HCT116 (cell line): ENCODE measurements around the gene CDKN2B-AS1. TPM values are rescaled to one million over a fixed set of nuclear protein-coding genes. Genes with fewer than 3 reads are reported as not detected.

Experiments used
- ATAC-seq: fragments of 200-7000 bp; cut with Tn5 transposase; 2 replicates; pipeline ENCODE4 v1.9.1; 2020; ENCODE audit warnings: mild to moderate bottlenecking, moderate library complexity
- BruUV-seq: library from RNA; stranded (reverse); fragments of 400-500 nt; replicated peaks from 2 replicates; lab custom pipeline; 2021; lab: Mats Ljungman, UMichigan
- CTCF ChIA-PET: fragments of 300-600 bp; sonication (Branson Sonifier 250); formaldehyde crosslinking; loops from one replicate; lab custom pipeline; 2021; ENCODE audit warnings: antibody characterized with exemption; lab: Charles Lee
- POLR2A ChIA-PET: fragments of 300-600, 350-600 bp; sonication (Branson Sonifier 250); formaldehyde crosslinking; loops from one replicate; lab custom pipeline; 2021; ENCODE audit warnings: antibody characterized with exemption; lab: Charles Lee
- RAD21 ChIA-PET, 2 experiments: fragments of 300-600 bp; sonication (Branson Sonifier 250); formaldehyde crosslinking; loops; one replicate each; lab custom pipeline; 2023; ENCODE audit warnings: low total read pairs in 2 of 2; ENCODE audit not compliant: uncharacterized antibody in 2 of 2, unreplicated experiment in 2 of 2, low non-redundant PET in 1 of 2; lab: Charles Lee
- DNase-seq: peaks from one replicate; pipeline ENCODE4 v3.0.0-alpha.2; 2010; ENCODE audit warnings: low read depth, low spot score
- H2AFZ ChIP-seq: fragments of 200-600 bp; shearing (Covaris generic), sonication (generic); 2 replicates; pipeline ENCODE4 v1.6.1; 2017; ENCODE audit warnings: low read depth, mixed run types, mixed read lengths, antibody characterized with exemption, low read length; ENCODE audit not compliant: poor library complexity, severe bottlenecking
- H3K27ac ChIP-seq: 2 replicates; pipeline ENCODE4 v1.5.1; 2012; ENCODE audit warnings: low read depth, low read length
- H3K27me3 ChIP-seq: fragments of 200-600 bp; sonication (generic); 2 replicates; pipeline ENCODE4 v1.6.1; 2016; ENCODE audit warnings: mixed run types, low read length, mixed read lengths; ENCODE audit not compliant: insufficient read depth
- H3K36me3 ChIP-seq, 2 experiments: fragments of 200-500 bp in 1 of 2; fragments of 200-600 bp in 1 of 2; sonication (Bioruptor generic) in 1 of 2; sonication (generic) in 1 of 2; 2 replicates each; pipeline versions ENCODE4 v1.5.1 to v1.6.1; 2014 to 2016; ENCODE audit warnings: low read length in 2 of 2, inconsistent platforms in 1 of 2, mixed read lengths in 1 of 2, mixed run types in 1 of 2; ENCODE audit not compliant: insufficient read depth in 2 of 2, control insufficient read depth in 1 of 2
- H3K4me1 ChIP-seq, 2 experiments: fragments of 200-600 bp in 1 of 2; sonication (generic) in 1 of 2; 2 replicates each; pipeline versions ENCODE4 v1.5.1 to v1.6.1; 2012 to 2017; ENCODE audit warnings: low read length in 2 of 2, inconsistent platforms in 1 of 2, mild to moderate bottlenecking in 1 of 2, mixed read lengths in 1 of 2, mixed run types in 1 of 2, moderate library complexity in 1 of 2; ENCODE audit not compliant: insufficient read depth in 2 of 2, control insufficient read depth in 1 of 2
- H3K4me2 ChIP-seq: fragments of 200-600 bp; sonication (generic); 2 replicates; pipeline ENCODE4 v1.6.1; 2017; ENCODE audit warnings: mixed run types, low read length, mixed read lengths
- H3K4me3 ChIP-seq, 2 experiments: fragments of 200-600 bp in 1 of 2; sonication (generic) in 1 of 2; replicated peaks in 1 of 2; 2 replicates each; pipeline ENCODE4 v1.5.1; 2011 to 2016; ENCODE audit warnings: low read length in 2 of 2, control low read depth in 1 of 2, low read depth in 1 of 2, mild to moderate bottlenecking in 1 of 2, mixed read lengths in 1 of 2, mixed run types in 1 of 2
- H3K79me2 ChIP-seq: fragments of 200-600 bp; sonication (generic); 2 replicates; pipeline ENCODE4 v1.6.1; 2017; ENCODE audit warnings: mild to moderate bottlenecking, mixed run types, low read length, moderate library complexity, mixed read lengths; ENCODE audit not compliant: insufficient read depth
- H3K9ac ChIP-seq: fragments of 200-600 bp; sonication (generic); 2 replicates; pipeline ENCODE4 v1.6.1; 2016; ENCODE audit warnings: low read length, mixed read lengths
- H3K9me2 ChIP-seq: fragments of 200-600 bp; sonication (generic), shearing (Covaris generic); 2 replicates; pipeline ENCODE4 v1.6.1; 2017; ENCODE audit warnings: mixed run types, mild to moderate bottlenecking, moderate library complexity; ENCODE audit not compliant: insufficient read depth
- H3K9me3 ChIP-seq, 2 experiments: fragments of 200-500 bp in 1 of 2; fragments of 200-600 bp in 1 of 2; sonication (Bioruptor generic) in 1 of 2; sonication (generic) in 1 of 2; 2 replicates each; pipeline ENCODE4 v1.6.1; 2014 to 2017; ENCODE audit warnings: low read length in 2 of 2, mixed read lengths in 2 of 2, inconsistent platforms in 1 of 2, low read depth in 1 of 2, mild to moderate bottlenecking in 1 of 2, mixed run types in 1 of 2, moderate library complexity in 1 of 2; ENCODE audit not compliant: control insufficient read depth in 1 of 2, insufficient read depth in 1 of 2
- H4K20me1 ChIP-seq: fragments of 200-600 bp; sonication (generic), shearing (Covaris generic); 2 replicates; pipeline ENCODE4 v1.6.1; 2017; ENCODE audit warnings: mixed run types, mild to moderate bottlenecking, moderate library complexity; ENCODE audit not compliant: insufficient read depth
- POLR2A ChIP-seq: IDR thresholded peaks from 2 replicates; pipeline ENCODE4 v1.7.0; 2011; ENCODE audit warnings: borderline replicate concordance; ENCODE audit not compliant: insufficient read depth, insufficient read length; ENCODE audit errors: extremely low read depth
- RAD21 ChIP-seq: IDR thresholded peaks from 2 replicates; pipeline ENCODE4 v1.6.1; 2012; ENCODE audit warnings: low read depth, mild to moderate bottlenecking
- intact Hi-C: fragments of 100-400 bp; cut with micrococcal nuclease; formaldehyde crosslinking; loops from 2 replicates; pipeline ENCODE4 v1.10.0; 2022
- total RNA-seq: library from RNA; stranded (reverse); gene quantifications from one replicate; pipeline ENCODE4 v1.2.1, GENCODE V29; 2021; ENCODE audit not compliant: unreplicated experiment
- TF ChIP-seq, protein P1 (sequence below): IDR thresholded peaks from 2 replicates; pipeline ENCODE4 v1.6.1; 2012; ENCODE audit warnings: low read depth
- TF ChIP-seq, protein P2 (sequence below), 3 experiments: fragments of 200-600 bp in 1 of 3; sonication (generic) in 1 of 3; IDR thresholded peaks in 2 of 3; conservative IDR thresholded peaks in 1 of 3; 2 replicates each; pipeline ENCODE4 v1.5.1; 2012 to 2017; ENCODE audit warnings: low read depth in 2 of 3, low read length in 2 of 3, antibody characterized with exemption in 1 of 3, borderline replicate concordance in 1 of 3, control low read depth in 1 of 3, mild to moderate bottlenecking in 1 of 3, mixed read lengths in 1 of 3, mixed run types in 1 of 3, moderate library complexity in 1 of 3; ENCODE audit not compliant: insufficient read depth in 1 of 3

CDKN2B-AS1 gene
- total RNA-seq, 1 experiment from 2014 or later = 1.7 TPM

GRCh38 chr9:21964925-21965385, 29.6 kb upstream of the CDKN2B-AS1 start:
- no peaks in the 10 kb centered on the region for H4K20me1 ChIP-seq
- BruUV-seq = no TSS peak
- ChIA-PET RAD21 (no interaction called here), CTCF (no interaction called here), POLR2A (no interaction called here)
- DNase-seq = no peak
- no peaks in the 10 kb centered on the region for H3K27me3 ChIP-seq
- ATAC-seq = no peak; the same call in 1 of the 2 replicates
- H3K4me1 ChIP-seq = no peaks in the 10 kb centered on the region
- no peaks in the 10 kb centered on the region for H3K9me2 ChIP-seq
- H3K4me3 ChIP-seq = no peak overlapping the region
- no peak overlapping the region for H2AFZ ChIP-seq
- no peak overlapping the region for H3K9ac ChIP-seq
- TF ChIP-seq, protein P1, sequence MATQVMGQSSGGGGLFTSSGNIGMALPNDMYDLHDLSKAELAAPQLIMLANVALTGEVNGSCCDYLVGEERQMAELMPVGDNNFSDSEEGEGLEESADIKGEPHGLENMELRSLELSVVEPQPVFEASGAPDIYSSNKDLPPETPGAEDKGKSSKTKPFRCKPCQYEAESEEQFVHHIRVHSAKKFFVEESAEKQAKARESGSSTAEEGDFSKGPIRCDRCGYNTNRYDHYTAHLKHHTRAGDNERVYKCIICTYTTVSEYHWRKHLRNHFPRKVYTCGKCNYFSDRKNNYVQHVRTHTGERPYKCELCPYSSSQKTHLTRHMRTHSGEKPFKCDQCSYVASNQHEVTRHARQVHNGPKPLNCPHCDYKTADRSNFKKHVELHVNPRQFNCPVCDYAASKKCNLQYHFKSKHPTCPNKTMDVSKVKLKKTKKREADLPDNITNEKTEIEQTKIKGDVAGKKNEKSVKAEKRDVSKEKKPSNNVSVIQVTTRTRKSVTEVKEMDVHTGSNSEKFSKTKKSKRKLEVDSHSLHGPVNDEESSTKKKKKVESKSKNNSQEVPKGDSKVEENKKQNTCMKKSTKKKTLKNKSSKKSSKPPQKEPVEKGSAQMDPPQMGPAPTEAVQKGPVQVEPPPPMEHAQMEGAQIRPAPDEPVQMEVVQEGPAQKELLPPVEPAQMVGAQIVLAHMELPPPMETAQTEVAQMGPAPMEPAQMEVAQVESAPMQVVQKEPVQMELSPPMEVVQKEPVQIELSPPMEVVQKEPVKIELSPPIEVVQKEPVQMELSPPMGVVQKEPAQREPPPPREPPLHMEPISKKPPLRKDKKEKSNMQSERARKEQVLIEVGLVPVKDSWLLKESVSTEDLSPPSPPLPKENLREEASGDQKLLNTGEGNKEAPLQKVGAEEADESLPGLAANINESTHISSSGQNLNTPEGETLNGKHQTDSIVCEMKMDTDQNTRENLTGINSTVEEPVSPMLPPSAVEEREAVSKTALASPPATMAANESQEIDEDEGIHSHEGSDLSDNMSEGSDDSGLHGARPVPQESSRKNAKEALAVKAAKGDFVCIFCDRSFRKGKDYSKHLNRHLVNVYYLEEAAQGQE = no peak
- H3K36me3 ChIP-seq = peaks cover 0 to 6% of the 10 kb centered on the region in 2 experiments; a peak in 1 of 4 replicates
- H3K9me3 ChIP-seq = no peaks in the 10 kb centered on the region
- 0 out of 2 replicates have a peak overlapping the region, but pooled peaks have one; percentile 41 for H3K4me2 ChIP-seq
- intact Hi-C loops = no loop called here
- no peaks in the 10 kb centered on the region for H3K79me2 ChIP-seq
- no peak overlapping the region for H3K27ac ChIP-seq

DNA sequence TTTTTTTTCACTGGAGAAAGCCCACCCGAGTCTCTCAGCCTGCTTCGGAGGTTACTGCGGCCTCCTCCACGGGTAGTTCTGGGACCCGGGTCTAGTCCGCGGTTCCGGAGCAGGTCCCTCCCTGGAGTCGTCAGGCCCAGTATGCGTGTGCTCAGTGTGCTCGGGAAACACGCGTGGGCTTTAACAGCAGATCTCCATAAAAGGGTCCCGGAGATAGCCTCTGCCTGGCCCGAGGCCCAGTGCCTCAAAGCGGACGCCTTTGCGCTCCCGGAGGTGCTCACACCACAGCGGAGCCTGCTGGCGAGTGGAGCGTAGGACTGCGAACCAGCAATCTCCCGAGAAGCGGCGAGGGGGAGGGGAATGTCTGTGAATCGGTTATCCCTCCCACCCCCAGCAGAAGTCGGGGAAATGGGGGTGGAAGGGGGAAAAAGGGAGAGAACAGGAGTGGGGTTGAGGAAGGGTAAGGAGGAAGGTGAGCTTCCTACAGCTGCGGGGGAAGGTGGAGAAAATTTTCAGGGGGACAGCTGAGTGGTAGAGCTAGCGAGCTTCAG, 29.1 kb upstream of the CDKN2B-AS1 start:
- no TSS peak for BruUV-seq
- DNase-seq = no peak
- H3K9ac ChIP-seq = no peak overlapping the region
- CTCF ChIA-PET = no interaction called here
- H3K9me2 ChIP-seq = no peaks in the 10 kb centered on the region
- peak; percentile 81 for ATAC-seq
- POLR2A ChIA-PET = no interaction called here
- H3K79me2 ChIP-seq = no peaks in the 10 kb centered on the region
- intact Hi-C loops = no loop called here
- H4K20me1 ChIP-seq = no peaks in the 10 kb centered on the region
- no peaks in the 10 kb centered on the region for H3K4me1 ChIP-seq
- H3K4me2 ChIP-seq = peak overlapping the region; percentile 41
- H2AFZ ChIP-seq = no peak overlapping the region
- H3K4me3 ChIP-seq = no peak overlapping the region
- H3K9me3 ChIP-seq = no peaks in the 10 kb centered on the region
- TF ChIP-seq POLR2A (no peak), RAD21 (no peak)
- TF ChIP-seq, protein P2, sequence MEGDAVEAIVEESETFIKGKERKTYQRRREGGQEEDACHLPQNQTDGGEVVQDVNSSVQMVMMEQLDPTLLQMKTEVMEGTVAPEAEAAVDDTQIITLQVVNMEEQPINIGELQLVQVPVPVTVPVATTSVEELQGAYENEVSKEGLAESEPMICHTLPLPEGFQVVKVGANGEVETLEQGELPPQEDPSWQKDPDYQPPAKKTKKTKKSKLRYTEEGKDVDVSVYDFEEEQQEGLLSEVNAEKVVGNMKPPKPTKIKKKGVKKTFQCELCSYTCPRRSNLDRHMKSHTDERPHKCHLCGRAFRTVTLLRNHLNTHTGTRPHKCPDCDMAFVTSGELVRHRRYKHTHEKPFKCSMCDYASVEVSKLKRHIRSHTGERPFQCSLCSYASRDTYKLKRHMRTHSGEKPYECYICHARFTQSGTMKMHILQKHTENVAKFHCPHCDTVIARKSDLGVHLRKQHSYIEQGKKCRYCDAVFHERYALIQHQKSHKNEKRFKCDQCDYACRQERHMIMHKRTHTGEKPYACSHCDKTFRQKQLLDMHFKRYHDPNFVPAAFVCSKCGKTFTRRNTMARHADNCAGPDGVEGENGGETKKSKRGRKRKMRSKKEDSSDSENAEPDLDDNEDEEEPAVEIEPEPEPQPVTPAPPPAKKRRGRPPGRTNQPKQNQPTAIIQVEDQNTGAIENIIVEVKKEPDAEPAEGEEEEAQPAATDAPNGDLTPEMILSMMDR (IDR thresholded peaks at IDR 0.05 in 2 of 3, conservative IDR thresholded peaks at IDR 0.05 in 1 of 3; ENCODE audit: borderline replicate concordance in 1 of 3, insufficient read depth in 1 of 3, low read depth in 2 of 3, low read length in 2 of 3) = peak in 2 of 3 experiments; percentile 16 to 24; a peak in 2 of 6 replicates
- TF ChIP-seq, protein P1 = no peak
- H3K36me3 ChIP-seq = peaks cover 0 to 11% of the 10 kb centered on the region in 2 experiments; a peak in 1 of 4 replicates
- RAD21 ChIA-PET = no interaction called here
- no peak overlapping the region for H3K27ac ChIP-seq
- H3K27me3 ChIP-seq = no peaks in the 10 kb centered on the region
